ENCODE results near the gene PABPN1L. TPM values are rescaled to one million over a fixed set of nuclear protein-coding genes. Genes with fewer than 3 reads are reported as not detected.
A peak's percentile ranks its signal among the peaks of the same experiment; 100 is the strongest.
"Not testable (repeated sequence)": the region's sequence is repeated elsewhere in the genome, so short reads cannot be mapped to it uniquely, and the experiment has no call there.

PABPN1L gene
- total and polyA plus RNA-seq, 10 donors, result 0.26 to 1.3 (median 0.70) TPM; not detected in 4

GRCh38 chr16:88896238-88897070 lies 30.0 kb upstream of the PABPN1L start:
- TF ChIP-seq POLR2A (IDR thresholded peaks at IDR 0.05), result no peak
- TF ChIP-seq CTCF (IDR thresholded peaks at IDR 0.05 in 8 of 11, conservative IDR thresholded peaks at IDR 0.05 in 3 of 11), result no peak
- no peak for TF ChIP-seq POLR2AphosphoS5 (IDR thresholded peaks at IDR 0.05)
- Histone ChIP-seq H3K4me1 (peaks cover 4 to 33% (median 18%) of the 10 kb centered on the region in 6 donors), H3K27me3 (replicated peaks in 1 of 7) (no peaks in the 10 kb centered on the region), H3K9me3 (no peaks in the 10 kb centered on the region), H3K36me3 (peaks cover 0 to 92% (median 59%) of the 10 kb centered on the region in 6 donors), H3K4me3 (no peak overlapping the region), H3K27ac (no peak overlapping the region)
- no peak for DNase-seq
- intact Hi-C loops (cut with DNase I; ENCODE audit: low total_unique reads), result no loop called here
- 88 to 95% (median 92%) methylated on average over 33 to 57 of the region's 57 CpGs for WGBS, 5 donors

GRCh38 chr16:88895335-88895734 lies 28.9 kb upstream of the PABPN1L start:
- DNase-seq, result no peak
- Histone ChIP-seq H3K9me3 (no peaks in the 10 kb centered on the region), H3K36me3 (peaks cover 0 to 92% (median 55%) of the 10 kb centered on the region in 6 donors)

GRCh38 chr16:88894681-88895300 lies 28.3 kb upstream of the PABPN1L start:
- no peak for DNase-seq
- H3K36me3 ChIP-seq, result peaks cover 0 to 92% (median 53%) of the 10 kb centered on the region in 6 donors
- H3K4me3 ChIP-seq, result no peak overlapping the region
- TF ChIP-seq POLR2AphosphoS5 (IDR thresholded peaks at IDR 0.05) (peak; percentile 18 to 68 (median 55)), CTCF (IDR thresholded peaks at IDR 0.05 in 8 of 11, conservative IDR thresholded peaks at IDR 0.05 in 3 of 11) (no peak), POLR2A (IDR thresholded peaks at IDR 0.05) (no peak)
- no peaks in the 10 kb centered on the region for H3K27me3 ChIP-seq (replicated peaks in 1 of 7)
- peak overlapping the region in 1 of 8 donors; percentile 38 for H3K27ac ChIP-seq
- H3K9me3 ChIP-seq, result no peaks in the 10 kb centered on the region
- intact Hi-C loops (cut with DNase I; ENCODE audit: low total_unique reads), result no loop called here
- H3K4me1 ChIP-seq, result peaks cover 4 to 20% (median 12%) of the 10 kb centered on the region in 6 donors
- WGBS, 5 donors, result 54 to 64% (median 56%) methylated on average over 9 to 21 of the region's 21 CpGs

More at GRCh38 chr16:88895335-88895734, 28.9 kb upstream of the PABPN1L start:
- H3K27ac ChIP-seq, result peak overlapping the region in 1 of 8 donors; percentile 38
- WGBS, 5 donors, result 78 to 97% (median 84%) methylated on average over 9 to 22 of the region's 22 CpGs; no CpG with 5 or more reads in 1 of the 5 donors
- peaks cover 4 to 26% (median 13%) of the 10 kb centered on the region in 6 donors for H3K4me1 ChIP-seq
- no peaks in the 10 kb centered on the region for H3K27me3 ChIP-seq (replicated peaks in 1 of 7)
- no peak overlapping the region for H3K4me3 ChIP-seq
- TF ChIP-seq POLR2A (IDR thresholded peaks at IDR 0.05) (no peak), POLR2AphosphoS5 (IDR thresholded peaks at IDR 0.05) (no peak)
- intact Hi-C loops (cut with DNase I; ENCODE audit: low total_unique reads), result no loop called here

- H3K4me3 ChIP-seq; H3K27me3 ChIP-seq (replicated peaks in 1 of 7); DNase-seq; H3K9me3 ChIP-seq; intact Hi-C loops (cut with DNase I; ENCODE audit: low total_unique reads): not testable (repeated sequence)
- 76 to 95% (median 80%) methylated on average over 1 to 4 of the region's 6 CpGs for WGBS, 5 donors
- peak overlapping the region in 1 of 8 donors; percentile 38 for H3K27ac ChIP-seq
- peaks cover 0 to 92% (median 48%) of the 10 kb centered on the region in 6 donors for H3K36me3 ChIP-seq
- peaks cover 4 to 20% (median 12%) of the 10 kb centered on the region in 6 donors for H3K4me1 ChIP-seq
Observed at GRCh38 chr16:88894266-88894665, 27.8 kb upstream of the PABPN1L start.
